OCI-LY3 (cell line): Measurements from ENCODE around the gene CATSPERD.

Experiments used
- EZH2phosphoT487 ChIP-seq: fragments of 200-600 bp; shearing (Covaris generic); IDR thresholded peaks from 2 replicates; pipeline ENCODE4 v1.6.1; 2018; ENCODE audit warnings: antibody characterized with exemption, mixed run types, low read depth
- TF ChIP-seq, protein P1 (sequence below): fragments of 200-600, 300-600 bp; sonication (generic); IDR thresholded peaks from 2 replicates; pipeline ENCODE4 v1.5.1; 2014; ENCODE audit warnings: antibody characterized with exemption, low read length, low read depth

DNA sequence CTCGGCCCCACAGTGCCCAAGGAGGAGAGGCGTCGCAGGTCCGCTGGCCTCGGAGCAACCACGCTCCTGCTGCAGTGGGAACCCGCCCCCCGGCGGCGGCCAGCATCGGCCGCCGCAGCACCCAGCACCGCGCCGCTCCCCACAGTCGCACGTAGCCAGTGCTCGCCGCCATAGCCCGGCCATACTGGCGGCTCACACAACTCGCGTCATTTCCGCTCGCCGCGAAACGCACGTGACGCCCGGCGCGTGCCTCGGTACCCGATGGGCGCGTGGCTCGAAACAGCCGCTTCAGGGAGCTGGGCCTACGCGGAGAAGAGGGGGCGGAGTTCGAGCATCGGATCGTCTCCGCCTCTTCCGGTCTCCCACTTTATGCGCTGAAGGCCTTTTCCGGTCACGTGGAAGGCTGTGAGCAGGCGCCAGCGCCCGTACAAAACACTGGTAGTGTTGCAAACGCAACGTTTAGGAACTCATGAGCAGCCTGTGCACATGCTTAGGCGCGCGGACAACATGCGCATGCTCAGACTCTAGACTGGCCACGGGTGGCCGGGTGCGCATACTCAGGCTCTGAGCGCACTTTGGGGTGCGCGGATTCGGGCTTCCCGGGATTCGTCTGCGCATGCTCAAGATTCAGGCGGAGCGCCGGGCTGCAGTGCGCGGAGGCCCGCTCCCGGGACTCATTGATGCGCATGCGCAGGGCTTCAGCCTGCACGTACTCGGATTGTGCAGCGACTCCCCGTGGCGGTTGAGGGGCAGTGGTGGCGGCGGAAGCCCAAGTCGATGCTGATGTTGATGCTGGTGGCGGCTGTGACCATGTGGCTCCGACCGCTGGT, at the start of gene CATSPERD, which contains the start of gene LONP1:
- TF ChIP-seq, protein P1, sequence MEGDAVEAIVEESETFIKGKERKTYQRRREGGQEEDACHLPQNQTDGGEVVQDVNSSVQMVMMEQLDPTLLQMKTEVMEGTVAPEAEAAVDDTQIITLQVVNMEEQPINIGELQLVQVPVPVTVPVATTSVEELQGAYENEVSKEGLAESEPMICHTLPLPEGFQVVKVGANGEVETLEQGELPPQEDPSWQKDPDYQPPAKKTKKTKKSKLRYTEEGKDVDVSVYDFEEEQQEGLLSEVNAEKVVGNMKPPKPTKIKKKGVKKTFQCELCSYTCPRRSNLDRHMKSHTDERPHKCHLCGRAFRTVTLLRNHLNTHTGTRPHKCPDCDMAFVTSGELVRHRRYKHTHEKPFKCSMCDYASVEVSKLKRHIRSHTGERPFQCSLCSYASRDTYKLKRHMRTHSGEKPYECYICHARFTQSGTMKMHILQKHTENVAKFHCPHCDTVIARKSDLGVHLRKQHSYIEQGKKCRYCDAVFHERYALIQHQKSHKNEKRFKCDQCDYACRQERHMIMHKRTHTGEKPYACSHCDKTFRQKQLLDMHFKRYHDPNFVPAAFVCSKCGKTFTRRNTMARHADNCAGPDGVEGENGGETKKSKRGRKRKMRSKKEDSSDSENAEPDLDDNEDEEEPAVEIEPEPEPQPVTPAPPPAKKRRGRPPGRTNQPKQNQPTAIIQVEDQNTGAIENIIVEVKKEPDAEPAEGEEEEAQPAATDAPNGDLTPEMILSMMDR, result peak; percentile 86
- TF ChIP-seq EZH2phosphoT487, result no peak
